Fibroblast of peridontal ligament (primary cell): ENCODE data around the gene SLC39A11.

Experiments used
- DNase-seq: peaks from one replicate; pipeline ENCODE4 v3.0.0-alpha.2; 2010; ENCODE audit errors: extremely low read depth

The SLC39A11 gene

DNA sequence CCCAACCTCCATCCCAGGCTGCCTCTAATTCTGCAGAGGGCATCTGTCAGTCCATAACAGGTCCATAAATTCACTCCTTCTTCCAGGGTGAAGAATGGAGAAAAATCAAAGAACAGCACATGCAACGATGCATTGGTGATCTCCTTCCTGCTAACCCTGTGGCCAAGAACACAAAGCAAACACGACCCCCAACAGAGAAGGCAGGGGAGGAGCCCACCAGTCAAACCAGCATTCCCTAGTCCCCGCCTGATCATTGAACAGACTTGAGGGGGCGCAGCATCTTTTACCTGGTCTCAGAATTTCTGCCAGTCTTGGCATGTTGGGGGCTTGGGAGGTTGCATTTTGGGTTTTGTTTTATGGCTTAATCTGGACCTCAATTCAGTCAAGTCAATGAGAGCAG, 476.0 kb downstream of the SLC39A11 start:
- no peak for DNase-seq

GRCh38 chr17:72615627-72615991, 476.9 kb downstream of the SLC39A11 start:
- no peak for DNase-seq

DNA sequence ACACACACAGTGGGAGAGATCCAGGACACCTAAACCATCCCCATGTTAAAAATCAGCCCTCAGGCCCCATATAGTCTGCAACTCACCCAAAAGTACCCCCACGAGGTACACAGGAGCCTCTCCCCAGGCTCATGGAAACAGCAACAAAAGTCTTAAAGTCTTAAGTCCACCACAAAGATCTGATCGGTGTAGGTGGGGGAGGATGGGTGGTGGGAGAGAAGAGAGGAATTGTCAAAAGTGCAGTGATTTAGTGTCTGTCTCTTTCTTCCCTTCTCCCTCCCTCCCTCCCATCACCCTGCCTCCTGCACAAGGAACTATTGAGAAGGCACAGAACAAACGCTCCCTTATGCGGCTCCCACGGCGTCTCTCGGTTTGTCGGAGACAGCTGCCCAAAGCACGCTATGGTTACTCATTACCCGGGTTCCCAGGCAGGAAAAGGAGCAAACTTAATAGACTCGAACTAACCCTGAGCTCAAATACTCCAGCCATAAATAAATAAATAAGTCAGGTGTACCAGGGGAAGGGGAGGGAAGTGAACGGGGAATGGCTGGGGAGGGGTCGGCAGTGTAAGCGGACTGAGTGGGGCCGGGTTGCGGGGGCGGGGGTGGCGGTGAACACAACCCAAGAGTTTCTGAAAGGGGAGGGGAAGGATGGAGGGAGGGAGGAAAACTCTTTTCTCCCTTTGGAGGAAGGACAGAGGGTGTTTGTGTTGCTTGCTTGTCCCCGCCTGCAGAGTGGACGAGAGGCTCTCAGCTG, 477.4 kb downstream of the SLC39A11 start:
- DNase-seq: peak; percentile 54

DNA sequence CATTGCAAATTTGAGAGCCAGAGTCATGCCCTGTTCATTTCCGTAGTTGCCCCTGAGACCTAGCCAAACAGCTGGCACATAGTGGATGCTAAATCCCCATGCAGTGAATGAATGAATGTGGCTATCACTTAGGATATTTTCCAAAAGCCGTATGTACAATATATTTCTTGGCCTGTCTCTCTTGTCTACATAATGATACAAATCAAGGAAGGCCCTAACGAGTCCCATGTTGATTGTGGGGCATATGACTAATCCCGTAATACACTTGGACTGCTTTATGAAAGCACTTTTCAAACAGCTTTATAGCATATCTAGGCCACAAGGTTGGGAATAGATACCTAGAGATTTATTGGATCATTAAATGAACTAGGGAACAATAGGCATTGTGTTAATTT, 478.0 kb downstream of the SLC39A11 start:
- peak; percentile 59 for DNase-seq

DNA sequence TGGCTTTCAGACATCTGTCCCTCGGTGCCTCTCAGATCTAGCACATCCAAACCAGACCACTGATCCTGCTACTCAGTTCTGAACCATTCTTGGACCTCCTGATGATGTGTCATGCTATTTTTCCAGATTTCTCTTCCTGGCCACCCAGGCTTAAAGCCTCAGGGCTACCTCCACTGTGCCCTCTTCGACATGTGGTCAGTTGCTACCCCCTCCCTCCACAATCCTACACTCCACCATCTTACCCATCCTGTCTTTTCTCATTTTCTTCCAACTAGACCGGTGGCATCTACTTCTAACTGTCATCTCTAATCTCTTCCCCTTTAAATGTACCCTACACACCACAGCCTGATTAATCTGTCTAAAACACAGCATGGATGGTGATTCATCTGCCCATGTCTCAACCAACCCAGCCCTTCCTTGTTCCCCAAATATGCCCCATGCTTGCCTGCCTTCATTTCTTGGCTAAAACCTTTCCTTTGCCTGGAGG, 478.6 kb downstream of the SLC39A11 start:
- peak; percentile 62 for DNase-seq

DNA sequence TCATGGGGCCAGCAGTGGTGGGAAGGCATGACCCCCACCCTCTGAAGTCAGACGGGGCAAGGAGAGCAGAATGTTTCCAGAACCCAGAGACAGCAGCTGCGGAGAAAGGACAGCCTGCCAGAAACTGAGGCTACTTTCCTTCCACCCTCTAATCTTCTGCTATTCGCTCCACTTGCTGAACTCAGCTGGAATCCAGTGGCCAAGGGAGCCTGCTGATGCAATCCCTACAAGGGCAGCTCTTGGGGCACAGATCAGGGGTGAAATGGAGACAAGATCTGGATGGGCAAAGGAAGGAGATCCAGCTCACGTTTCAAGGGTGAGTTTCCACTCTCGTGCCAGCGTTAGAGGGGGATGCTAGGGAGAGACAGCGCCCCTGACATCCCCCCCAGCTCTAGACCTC, 479.1 kb downstream of the SLC39A11 start:
- DNase-seq: peak; percentile 50

DNA sequence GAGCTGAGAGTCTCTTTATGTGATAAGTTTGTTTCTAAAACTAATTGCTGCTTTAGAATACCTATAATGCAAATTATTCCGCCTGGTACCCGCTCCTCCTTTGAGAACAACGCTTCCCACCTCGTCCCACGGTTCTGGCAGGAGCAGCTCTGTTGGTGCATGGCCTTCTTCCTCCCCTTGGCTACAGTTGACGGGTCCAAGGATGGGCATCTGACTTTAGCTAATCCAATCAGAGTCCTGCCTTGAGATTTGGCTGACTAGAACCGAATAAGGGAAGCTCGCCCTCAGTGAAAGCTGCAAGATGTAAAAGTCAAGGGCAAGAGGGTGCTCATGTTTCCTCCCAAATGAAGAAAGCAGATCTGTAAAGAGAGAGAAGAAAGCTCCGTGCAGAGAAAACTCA, 481.3 kb downstream of the SLC39A11 start:
- DNase-seq: no peak

GRCh38 chr17:72609501-72609900, 483.0 kb downstream of the SLC39A11 start:
- no peak for DNase-seq

DNA sequence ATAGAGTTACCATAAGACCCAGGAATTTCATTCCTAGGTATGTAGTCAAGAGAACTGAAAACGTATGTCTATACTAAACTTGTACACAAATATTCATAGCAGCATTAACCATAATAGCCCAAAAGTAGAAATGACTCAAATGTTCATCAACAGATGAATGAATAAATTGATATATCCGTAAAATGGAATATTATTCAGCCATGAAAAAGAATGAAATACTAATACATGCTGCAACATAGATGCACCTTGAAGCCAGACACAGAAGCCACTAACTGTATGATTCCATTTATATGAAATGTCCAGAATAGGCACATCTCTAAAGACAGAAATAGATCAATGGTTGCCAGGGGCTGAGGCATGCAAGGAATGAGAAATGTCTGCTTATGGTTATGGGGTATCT, 484.1 kb downstream of the SLC39A11 start:
- no peak for DNase-seq

DNA sequence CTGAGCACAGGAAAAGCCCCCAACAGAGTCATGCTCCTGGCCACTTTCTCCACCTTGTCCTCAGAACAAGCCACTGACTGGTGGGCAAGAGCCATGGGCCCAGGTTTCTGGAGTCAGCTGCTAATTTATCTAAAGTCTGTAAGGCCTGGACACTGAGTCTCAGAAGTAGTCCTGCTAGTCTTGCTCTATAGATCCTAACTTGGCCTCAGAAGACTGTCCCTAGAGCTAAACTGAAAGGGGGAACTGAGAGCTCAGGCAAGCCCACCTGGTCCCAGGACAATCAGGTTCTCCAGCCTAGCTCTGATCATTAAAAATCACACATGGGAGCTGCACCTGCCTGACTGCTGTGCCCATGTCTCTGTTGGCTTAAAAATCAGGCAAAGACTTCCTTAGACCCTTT, 485.8 kb downstream of the SLC39A11 start:
- DNase-seq: no peak

GRCh38 chr17:72605543-72605942, 486.9 kb downstream of the SLC39A11 start:
- DNase-seq: no peak

DNA sequence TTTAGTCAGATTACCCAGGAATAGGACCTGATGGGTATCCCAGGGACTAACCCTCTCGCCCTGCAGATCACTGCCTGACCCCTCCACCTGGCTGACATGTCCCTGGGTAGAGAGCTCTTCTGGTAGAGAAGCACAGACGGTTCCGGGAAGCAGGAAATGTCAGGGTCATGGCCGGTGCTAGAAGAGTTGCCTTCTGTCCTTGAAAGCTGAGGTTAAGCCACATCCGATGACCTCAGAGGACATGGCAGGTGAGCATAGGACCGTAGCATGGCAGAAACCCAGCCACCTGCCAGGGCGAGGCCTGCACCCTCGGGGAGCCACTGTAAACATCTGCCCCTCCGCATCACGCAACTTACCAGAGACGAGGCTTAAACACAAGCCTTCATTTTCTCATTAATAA, 488.0 kb downstream of the SLC39A11 start:
- DNase-seq: no peak

DNA sequence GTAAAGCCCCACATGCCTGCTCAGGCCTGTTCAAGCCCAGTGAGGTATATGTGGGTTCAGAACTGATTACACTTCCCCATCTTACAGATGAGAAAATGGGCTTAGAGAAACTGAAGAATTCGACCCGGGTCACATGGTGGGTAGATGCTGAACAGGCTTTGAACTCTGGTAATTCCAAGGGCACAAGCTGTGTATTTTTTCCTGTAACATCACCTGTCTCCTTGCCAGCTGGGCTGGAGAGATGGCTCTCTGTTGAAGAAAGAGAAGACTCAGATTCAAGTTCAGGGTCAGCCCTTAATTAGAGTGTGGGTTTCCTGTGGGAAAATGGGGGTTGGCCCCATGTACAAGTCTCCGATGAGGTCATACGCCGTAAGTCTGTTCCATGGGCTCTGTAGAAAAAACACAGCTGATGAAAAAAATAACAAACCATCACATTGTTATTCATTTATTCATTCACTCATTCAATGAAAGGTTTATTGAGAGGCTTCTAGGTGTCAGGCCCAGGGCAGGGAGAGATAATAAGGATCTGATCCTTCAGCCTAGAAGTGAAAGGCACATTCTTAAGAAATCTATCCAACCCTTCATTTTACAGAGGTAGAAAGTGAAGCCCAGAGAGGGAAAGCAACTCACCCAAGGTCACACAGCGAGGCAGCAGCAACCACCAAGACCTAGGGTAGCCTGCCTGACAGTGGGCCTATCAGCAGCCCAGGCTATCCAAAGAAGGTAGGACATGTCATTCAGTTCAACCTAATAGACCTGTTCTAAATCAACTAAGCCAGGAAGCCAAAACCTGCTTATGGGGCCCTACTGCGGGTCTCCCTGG, 488.9 kb downstream of the SLC39A11 start:
- peak; percentile 61 for DNase-seq

GRCh38 chr17:72602517-72603419, 489.7 kb downstream of the SLC39A11 start:
- DNase-seq: peak; percentile 41

GRCh38 chr17:72600934-72601333, 491.6 kb downstream of the SLC39A11 start:
- no peak for DNase-seq

- DNase-seq: no peak
These were observed 492.6 kb downstream of the SLC39A11 start for GRCh38 chr17:72599891-72600290.

- no peak for DNase-seq
These were observed 493.8 kb downstream of the SLC39A11 start for GRCh38 chr17:72598695-72599094.

DNA sequence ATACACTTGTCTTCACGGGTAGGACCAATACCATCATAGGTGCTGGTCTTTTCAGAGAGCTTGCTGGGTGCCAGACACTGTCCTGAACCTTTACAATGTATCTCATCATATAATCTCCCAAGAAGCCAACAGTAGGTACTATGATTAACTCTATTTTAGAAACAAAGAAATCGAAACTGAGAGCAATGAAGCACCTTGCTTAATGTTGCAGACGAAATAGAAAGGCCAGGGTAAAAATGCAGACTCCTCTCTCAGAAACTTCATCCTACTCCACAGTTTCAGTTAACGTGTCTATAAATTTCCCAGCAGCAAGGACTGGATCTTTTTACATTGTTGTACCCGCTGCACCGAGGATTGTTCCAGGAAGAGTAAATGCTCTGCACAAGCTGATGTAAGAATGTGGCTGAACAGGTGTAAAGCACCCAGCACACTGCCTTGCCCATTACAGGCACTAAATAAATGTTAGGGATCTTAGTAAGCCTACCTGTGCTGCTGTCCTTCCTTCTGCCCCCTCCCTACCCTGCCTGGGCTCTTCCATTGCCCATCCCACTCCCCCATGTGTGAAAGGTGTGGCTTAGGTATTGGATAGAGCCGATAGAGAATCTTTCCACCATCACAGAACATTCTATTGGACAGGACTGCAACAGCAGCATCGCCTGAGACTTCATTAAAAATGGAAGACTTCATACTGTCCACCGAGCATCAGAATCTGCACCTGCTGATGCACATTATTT, 495.0 kb downstream of the SLC39A11 start:
- no peak for DNase-seq
